Activated CD4-positive, alpha-beta memory T cell treated with anti-CD3 and anti-CD28 coated beads, Interleukin-2, amount 10 ng/mL, durations not matched to agents 7 days and 5 days (primary cell): ENCODE data around the gene ZNF236. TPM values are rescaled to one million over a fixed set of nuclear protein-coding genes. Genes with fewer than 3 reads are reported as not detected.

Source experiments
- CTCF ChIA-PET: fragments of 350-600 bp; sonication (Branson Sonifier 250); formaldehyde crosslinking; loops from one replicate; lab custom pipeline; 2021; ENCODE audit warnings: antibody characterized with exemption, inconsistent platforms; lab: Charles Lee
- POLR2A ChIA-PET: fragments of 350-600 bp; sonication (Branson Sonifier 250); formaldehyde crosslinking; loops from one replicate; lab custom pipeline; 2021; ENCODE audit warnings: antibody characterized with exemption; lab: Charles Lee
- DNase-seq: peaks from one replicate; pipeline ENCODE4 v3.0.0-alpha.2; 2020
- H3K27ac Mint-ChIP-seq: one replicate; pipeline ENCODE4 v1.8.0; 2021; ENCODE audit warnings: mild to moderate bottlenecking, mixed read lengths
- H3K27me3 Mint-ChIP-seq: one replicate; pipeline ENCODE4 v1.8.0; 2021; ENCODE audit warnings: mixed read lengths
- H3K36me3 Mint-ChIP-seq: one replicate; pipeline ENCODE4 v1.8.0; 2021; ENCODE audit warnings: low read depth, mixed read lengths
- H3K4me1 Mint-ChIP-seq: one replicate; pipeline ENCODE4 v1.8.0; 2021; ENCODE audit warnings: mixed read lengths
- H3K4me3 Mint-ChIP-seq: one replicate; pipeline ENCODE4 v1.8.0; 2021; ENCODE audit warnings: mild to moderate bottlenecking, mixed read lengths
- H3K9me3 Mint-ChIP-seq: one replicate; pipeline ENCODE4 v1.8.0; 2021; ENCODE audit warnings: mixed read lengths
- total RNA-seq, 2 experiments: library from RNA; stranded (reverse); gene quantifications; one replicate each; pipeline ENCODE4 v1.2.3, GENCODE V29; 2021

Gene ZNF236
- total RNA-seq, 2 experiments from 2014 or later = 17.9 to 20.2 TPM

DNA sequence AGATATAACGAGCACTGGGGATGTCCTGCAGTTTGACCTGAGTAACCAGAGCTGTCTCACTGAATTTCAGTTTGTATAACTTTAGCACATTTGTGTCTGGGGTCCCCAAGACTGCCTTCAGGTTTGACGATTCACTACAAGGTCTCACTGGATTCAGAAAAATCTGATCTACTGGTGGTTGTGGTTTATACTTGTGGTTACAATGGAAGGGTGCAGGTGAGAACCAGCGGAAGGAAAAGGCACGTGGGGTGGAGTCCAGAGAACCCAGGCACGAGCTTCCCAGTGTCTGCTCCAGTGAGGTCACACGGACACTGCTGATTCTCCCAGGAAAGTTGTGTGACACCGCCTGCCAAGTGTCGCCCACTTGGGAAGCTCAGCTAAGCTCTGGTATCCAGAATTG, 126.0 kb downstream of the ZNF236 start:
- no peaks in the 10 kb centered on the region for H3K27me3 Mint-ChIP-seq
- H3K4me3 Mint-ChIP-seq = no peak overlapping the region
- H3K9me3 Mint-ChIP-seq = no peaks in the 10 kb centered on the region
- CTCF ChIA-PET = interaction anchor here (1.1 to 1.2 kb wide), 2 partner anchors 35 to 147 kb away, joined by 3 read pairs; no protein-coding TSS in a partner anchor
- POLR2A ChIA-PET = interaction anchor here (1.3 kb wide), 1 partner anchor 14 kb away, joined by 4 read pairs; no protein-coding TSS in a partner anchor
- peaks cover 44% of the 10 kb centered on the region for H3K4me1 Mint-ChIP-seq
- no peak overlapping the region for H3K27ac Mint-ChIP-seq
- H3K36me3 Mint-ChIP-seq = peaks cover 67% of the 10 kb centered on the region
- DNase-seq = no peak

DNA sequence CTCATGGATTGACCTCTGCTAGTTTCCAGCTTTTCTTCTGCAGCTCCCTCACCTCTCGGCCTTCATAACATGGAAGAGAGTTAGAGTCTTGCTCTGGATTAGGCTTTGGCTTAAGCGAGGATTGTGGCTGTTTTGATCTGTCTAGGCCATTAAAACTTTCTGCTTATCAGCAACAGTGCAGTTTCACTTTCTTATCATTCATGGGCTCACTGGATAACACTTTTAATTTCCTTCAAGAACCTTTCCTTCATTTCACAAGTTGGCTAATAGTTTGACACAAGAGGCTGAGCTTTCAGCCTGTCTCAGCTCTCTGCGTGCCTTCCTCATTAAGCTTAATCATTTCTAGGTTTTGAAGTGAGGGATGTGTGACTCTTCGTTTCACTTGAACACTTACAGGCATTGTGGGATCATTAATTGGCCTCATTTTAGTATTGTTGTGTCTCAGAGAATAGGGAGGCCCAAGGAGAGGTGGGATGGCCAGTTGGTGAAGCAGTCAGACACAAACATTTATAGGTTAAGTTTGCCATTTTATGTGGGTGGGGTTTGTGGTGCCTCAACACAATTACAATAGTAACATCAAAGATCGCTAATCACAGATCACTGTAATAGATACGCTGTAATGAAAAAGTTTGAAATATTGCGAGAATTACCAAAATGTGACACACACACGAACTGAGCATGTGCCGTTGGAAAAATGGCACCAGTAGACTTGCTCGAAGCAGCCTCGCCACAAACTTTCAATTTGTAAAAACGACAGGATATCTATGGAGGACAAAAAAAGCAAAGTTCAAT, 129.3 kb downstream of the ZNF236 start:
- POLR2A ChIA-PET = no interaction called here
- H3K9me3 Mint-ChIP-seq = no peaks in the 10 kb centered on the region
- no peaks in the 10 kb centered on the region for H3K27me3 Mint-ChIP-seq
- H3K4me3 Mint-ChIP-seq = no peak overlapping the region
- H3K36me3 Mint-ChIP-seq = peaks cover 57% of the 10 kb centered on the region
- CTCF ChIA-PET = interaction anchor here (0.7 to 1.6 kb wide), 2 partner anchors 14 to 30 kb away, joined by 3 to 7 read pairs; no protein-coding TSS in a partner anchor
- peaks cover 36% of the 10 kb centered on the region for H3K4me1 Mint-ChIP-seq
- H3K27ac Mint-ChIP-seq = peak overlapping the region; percentile 12
- no peak for DNase-seq

DNA sequence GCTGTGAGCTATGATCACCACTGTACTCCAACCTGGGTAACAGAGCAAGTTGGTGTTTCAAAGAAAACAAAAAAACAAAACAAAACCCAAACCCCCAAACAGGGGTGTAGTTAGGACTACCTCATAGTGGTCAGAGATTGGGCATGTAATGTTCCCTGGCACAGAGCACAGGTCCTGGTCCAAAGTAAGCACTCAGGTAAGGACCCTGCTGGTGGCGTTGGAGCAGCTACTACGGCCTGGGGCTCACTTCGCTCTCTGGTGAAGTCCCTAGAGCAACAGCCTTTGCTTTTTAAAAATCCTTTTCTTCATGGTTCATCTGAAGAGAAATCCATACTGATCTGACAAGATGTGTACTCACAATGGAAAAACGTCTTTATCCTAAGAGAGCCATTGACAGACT, 130.4 kb downstream of the ZNF236 start:
- Mint-ChIP-seq H3K4me1 (peaks cover 35% of the 10 kb centered on the region), H3K4me3 (no peak overlapping the region), H3K27ac (no peak overlapping the region), H3K9me3 (no peaks in the 10 kb centered on the region), H3K27me3 (no peaks in the 10 kb centered on the region), H3K36me3 (peaks cover 56% of the 10 kb centered on the region)
- CTCF ChIA-PET = no interaction called here
- POLR2A ChIA-PET = no interaction called here
- DNase-seq = no peak

DNA sequence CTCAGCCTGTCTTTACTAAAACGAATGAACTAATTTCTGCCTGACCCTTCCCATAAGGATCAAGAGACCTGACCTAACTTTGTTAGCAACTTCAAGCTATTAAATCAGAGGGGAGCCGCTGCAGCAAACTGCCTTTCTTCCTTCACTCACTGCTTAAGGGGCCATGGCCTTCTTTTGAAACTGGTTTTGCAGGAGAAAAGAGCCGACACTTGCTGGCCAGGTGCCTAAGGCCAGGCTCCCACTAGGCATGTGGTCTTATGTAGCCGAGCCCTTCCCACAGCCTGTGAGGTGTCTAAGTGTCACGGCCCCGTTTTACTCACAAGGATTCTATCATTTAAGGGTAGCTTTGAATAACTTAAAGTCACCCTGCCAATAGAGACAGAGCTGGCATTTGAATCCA, 130.8 kb downstream of the ZNF236 start:
- H3K9me3 Mint-ChIP-seq = no peaks in the 10 kb centered on the region
- H3K27ac Mint-ChIP-seq = no peak overlapping the region
- no peak overlapping the region for H3K4me3 Mint-ChIP-seq
- peaks cover 31% of the 10 kb centered on the region for H3K4me1 Mint-ChIP-seq
- no peak for DNase-seq
- ChIA-PET CTCF (no interaction called here), POLR2A (no interaction called here)
- H3K36me3 Mint-ChIP-seq = peaks cover 59% of the 10 kb centered on the region
- no peaks in the 10 kb centered on the region for H3K27me3 Mint-ChIP-seq

DNA sequence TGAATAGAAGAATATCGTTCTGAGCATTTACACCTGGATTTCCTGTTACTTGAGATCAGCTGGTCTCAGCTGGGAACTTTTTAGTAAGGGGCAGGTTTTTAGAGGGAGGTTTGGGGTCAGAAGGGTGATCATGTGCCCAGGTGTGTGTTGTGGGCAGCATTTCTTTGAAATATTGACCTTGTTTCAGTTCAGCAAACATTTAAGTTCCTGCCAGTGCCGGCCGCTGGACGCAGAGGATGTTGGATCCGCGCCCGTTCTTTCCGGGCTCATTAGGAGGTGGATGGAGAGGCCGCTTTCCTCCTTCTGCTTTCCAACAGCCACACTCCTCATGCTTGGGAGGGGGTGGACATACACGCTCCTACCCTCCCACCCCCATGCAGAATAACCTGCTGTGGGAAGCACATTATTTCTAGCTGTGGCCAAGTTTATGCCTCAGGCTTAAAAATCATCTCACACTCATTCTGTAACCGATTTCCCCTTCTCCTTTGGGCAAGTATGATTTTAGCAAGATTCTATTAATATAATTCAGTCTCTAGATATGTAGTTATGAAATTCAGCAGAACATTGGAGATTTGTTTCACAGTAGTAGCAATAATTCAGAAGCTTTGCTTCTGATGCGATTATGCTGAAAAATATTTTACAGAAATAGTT, 131.4 kb downstream of the ZNF236 start:
- POLR2A ChIA-PET = interaction anchor here (0.6 kb wide), 1 partner anchor 51 kb away, joined by 3 read pairs; no protein-coding TSS in a partner anchor
- H3K4me1 Mint-ChIP-seq = peaks cover 26% of the 10 kb centered on the region
- H3K27me3 Mint-ChIP-seq = no peaks in the 10 kb centered on the region
- H3K27ac Mint-ChIP-seq = no peak overlapping the region
- peaks cover 57% of the 10 kb centered on the region for H3K36me3 Mint-ChIP-seq
- CTCF ChIA-PET = no interaction called here
- H3K4me3 Mint-ChIP-seq = no peak overlapping the region
- no peaks in the 10 kb centered on the region for H3K9me3 Mint-ChIP-seq
- DNase-seq = no peak

DNA sequence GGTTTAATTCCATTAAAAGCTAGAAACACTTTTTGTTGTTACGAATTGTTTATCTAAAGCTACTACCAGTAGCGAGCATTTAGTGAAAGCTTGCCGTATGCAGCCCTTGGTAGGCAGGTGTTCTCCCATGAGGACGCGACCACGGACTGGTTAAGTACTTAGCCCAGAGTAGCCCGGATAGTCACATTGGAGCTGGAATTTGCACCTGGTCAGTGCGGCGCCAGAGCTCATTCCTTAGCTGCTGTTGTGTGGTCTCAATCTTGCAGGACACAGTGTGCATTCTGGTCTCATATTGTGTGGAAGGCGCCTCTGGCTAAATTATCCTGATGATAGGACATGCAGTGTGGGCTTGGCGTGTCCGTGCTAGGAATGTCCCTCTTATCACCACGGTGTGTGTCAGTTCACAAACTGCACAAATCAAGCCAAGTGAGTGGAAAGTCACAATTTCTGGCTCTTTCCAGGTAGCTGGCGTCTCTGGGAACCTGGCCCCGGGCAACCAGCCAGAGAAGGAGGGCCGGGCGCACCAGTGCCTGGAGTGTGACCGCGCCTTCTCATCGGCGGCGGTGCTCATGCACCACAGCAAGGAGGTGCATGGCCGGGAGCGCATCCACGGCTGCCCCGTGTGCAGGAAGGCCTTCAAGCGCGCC, 133.3 kb downstream of the ZNF236 start:
- no peak overlapping the region for H3K4me3 Mint-ChIP-seq
- H3K9me3 Mint-ChIP-seq = no peaks in the 10 kb centered on the region
- ChIA-PET POLR2A (no interaction called here), CTCF (no interaction called here)
- H3K27me3 Mint-ChIP-seq = no peaks in the 10 kb centered on the region
- no peak overlapping the region for H3K27ac Mint-ChIP-seq
- peaks cover 62% of the 10 kb centered on the region for H3K36me3 Mint-ChIP-seq
- DNase-seq = no peak
- H3K4me1 Mint-ChIP-seq = peaks cover 15% of the 10 kb centered on the region

DNA sequence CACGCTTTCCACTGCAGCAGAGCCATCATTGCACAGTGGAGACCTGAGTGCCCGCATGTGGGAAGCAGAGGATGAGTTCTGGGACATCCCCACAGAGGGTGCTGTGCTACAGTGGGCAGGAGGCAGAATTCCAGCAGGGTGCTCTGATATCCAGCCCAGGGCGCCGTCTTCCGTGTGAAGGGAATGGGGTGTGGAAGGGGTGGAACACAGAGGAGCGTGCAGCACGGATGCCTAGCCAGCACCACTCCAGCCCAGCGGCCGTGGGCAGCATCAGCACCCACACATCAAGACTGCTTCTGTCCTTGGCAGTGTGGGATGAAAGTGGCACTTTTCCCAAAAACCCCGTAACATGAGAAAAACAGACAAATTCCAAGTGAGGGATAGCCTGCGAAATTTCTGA, 134.3 kb downstream of the ZNF236 start:
- peaks cover 61% of the 10 kb centered on the region for H3K36me3 Mint-ChIP-seq
- H3K4me3 Mint-ChIP-seq = no peak overlapping the region
- POLR2A ChIA-PET = no interaction called here
- H3K9me3 Mint-ChIP-seq = no peaks in the 10 kb centered on the region
- no peak overlapping the region for H3K27ac Mint-ChIP-seq
- peaks cover 8% of the 10 kb centered on the region for H3K4me1 Mint-ChIP-seq
- no peak for DNase-seq
- no peaks in the 10 kb centered on the region for H3K27me3 Mint-ChIP-seq
- CTCF ChIA-PET = no interaction called here

DNA sequence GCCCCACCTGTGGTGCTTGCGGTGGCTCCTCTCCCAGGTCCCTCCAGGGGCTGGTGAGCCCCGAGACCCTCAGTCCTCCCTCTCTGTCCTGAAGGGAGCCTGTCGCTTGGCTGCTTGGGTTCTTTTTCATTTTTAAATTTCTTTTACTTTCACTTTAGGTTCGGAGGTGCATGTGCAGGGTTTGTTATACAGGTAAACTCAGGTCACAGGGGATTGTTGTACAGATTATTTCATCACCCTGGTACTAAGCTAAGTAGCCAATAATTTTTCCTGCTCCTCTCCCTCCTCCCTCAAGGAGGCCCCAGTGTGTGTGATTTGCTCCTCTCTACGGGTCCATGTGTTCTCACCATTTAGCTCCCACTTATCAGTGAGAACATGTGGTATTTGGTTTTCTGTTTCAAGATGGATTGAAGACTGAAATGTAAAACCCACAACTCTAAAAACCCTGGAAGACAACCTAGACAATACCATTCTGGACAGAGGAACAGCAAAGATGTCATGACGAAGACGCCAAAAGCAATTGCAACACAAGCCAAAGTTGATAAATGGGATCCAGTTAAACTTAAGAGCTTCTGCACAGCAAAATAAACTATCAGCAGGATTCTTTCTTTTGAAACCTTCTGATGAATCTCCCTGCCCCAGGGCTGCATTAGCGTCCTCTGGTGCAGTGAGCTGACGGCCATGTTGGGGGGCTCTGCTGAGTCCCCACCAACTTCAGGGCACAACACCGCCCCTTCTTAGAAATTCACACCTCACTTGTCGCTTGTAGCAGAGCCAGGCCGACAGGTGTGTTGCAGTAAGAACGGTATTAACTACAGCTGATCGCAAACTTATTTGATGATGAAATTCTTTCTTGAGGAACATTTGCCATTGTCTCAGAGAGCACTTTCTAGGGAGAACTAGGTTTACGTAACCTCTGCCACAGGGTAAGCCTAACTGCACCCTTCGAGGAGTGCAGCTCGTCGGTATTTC, 135.3 kb downstream of the ZNF236 start:
- no peak for DNase-seq
- Mint-ChIP-seq H3K36me3 (peaks cover 64% of the 10 kb centered on the region), H3K9me3 (no peaks in the 10 kb centered on the region), H3K4me3 (no peak overlapping the region), H3K4me1 (peaks cover 8% of the 10 kb centered on the region), H3K27me3 (no peaks in the 10 kb centered on the region), H3K27ac (no peak overlapping the region)
- ChIA-PET CTCF (no interaction called here), POLR2A (interaction anchor here (1.0 kb wide), 1 partner anchor 105 kb away, joined by 3 read pairs; no protein-coding TSS in a partner anchor)

DNA sequence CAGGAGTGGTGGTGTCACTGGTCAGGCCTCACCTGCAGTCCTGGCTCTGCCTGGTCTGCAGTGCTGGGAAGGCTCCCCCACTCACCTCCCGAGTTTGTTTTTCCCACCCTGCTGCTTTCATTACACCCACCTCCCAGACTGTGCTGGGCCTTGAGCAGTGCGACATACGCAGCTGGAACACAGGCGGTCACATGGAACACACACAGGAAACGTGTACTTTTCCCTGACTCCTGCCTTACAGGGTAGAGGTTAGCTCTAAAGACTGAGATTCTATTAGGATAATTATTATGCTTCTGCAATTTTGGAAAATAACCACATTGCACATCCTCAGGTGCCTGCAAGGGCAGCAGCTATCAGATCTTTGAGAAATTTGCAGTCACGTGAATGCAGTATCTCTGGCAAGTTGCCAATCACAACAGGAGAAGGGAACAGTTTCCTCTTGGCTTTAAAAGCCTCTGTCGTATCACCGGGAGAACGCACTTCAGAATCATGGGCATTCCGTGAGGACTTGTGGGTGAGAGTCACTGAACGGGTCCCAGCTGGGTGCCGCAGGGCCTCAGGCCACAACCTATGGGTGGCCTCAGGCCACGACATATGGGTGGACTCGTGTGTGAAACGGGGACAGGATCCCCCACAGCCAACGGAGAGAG, 136.5 kb downstream of the ZNF236 start:
- Mint-ChIP-seq H3K4me3 (no peak overlapping the region), H3K9me3 (no peaks in the 10 kb centered on the region), H3K4me1 (peaks cover 20% of the 10 kb centered on the region), H3K27ac (no peak overlapping the region), H3K36me3 (peaks cover 68% of the 10 kb centered on the region), H3K27me3 (no peaks in the 10 kb centered on the region)
- no peak for DNase-seq
- CTCF ChIA-PET = interaction anchor here (1.2 kb wide), 1 partner anchor 36 kb away, joined by 3 read pairs; no protein-coding TSS in a partner anchor
- POLR2A ChIA-PET = no interaction called here

DNA sequence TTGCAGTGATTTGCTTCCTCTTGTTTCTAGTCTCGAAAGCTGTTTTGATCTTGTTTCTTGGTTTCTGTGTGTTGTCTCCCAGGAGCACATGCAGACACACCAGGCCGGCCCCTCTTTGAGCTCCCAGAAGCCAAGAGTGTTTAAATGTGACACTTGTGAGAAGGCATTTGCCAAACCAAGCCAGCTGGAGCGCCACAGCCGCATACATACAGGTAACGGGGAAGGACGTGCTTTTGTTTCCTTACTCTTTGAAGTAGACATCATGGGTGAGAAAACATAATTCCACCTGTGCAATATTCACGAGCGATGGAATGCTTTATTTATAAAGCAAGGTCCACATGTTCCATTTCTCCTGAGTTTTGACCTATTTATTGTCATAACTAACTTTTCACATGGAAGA, 137.2 kb downstream of the ZNF236 start:
- H3K27me3 Mint-ChIP-seq = no peaks in the 10 kb centered on the region
- peaks cover 72% of the 10 kb centered on the region for H3K36me3 Mint-ChIP-seq

DNA sequence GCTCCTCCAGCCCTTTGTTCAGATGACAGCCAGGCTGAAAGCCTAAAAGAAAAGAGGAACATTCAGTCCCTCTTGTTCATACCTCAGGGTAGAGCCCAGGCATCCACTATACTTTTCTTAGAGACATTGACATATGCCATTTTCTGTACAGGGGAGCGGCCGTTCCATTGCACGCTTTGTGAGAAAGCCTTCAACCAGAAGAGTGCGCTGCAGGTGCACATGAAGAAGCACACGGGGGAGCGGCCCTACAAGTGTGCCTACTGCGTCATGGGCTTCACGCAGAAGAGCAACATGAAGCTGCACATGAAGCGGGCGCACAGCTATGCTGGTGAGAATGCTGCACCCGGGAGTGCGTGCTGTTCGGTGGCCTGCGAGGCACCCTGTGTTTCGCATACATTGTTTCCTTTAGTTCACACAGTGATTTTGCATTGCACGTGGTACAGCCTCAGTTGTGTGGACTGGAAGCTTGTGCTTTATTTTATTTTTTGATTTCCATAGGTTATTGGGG, 138.2 kb downstream of the ZNF236 start:
- H3K4me3 Mint-ChIP-seq = no peak overlapping the region
- POLR2A ChIA-PET = no interaction called here
- H3K27ac Mint-ChIP-seq = no peak overlapping the region
- no peak for DNase-seq
- H3K36me3 Mint-ChIP-seq = peaks cover 72% of the 10 kb centered on the region
- CTCF ChIA-PET = no interaction called here
- no peaks in the 10 kb centered on the region for H3K27me3 Mint-ChIP-seq
- peaks cover 35% of the 10 kb centered on the region for H3K4me1 Mint-ChIP-seq
- H3K9me3 Mint-ChIP-seq = no peaks in the 10 kb centered on the region

More for the DNA sequence above, 137.2 kb downstream of the ZNF236 start:
- ChIA-PET CTCF (interaction anchor here (1.2 kb wide), 1 partner anchor 37 kb away, joined by 3 read pairs; no protein-coding TSS in a partner anchor), POLR2A (no interaction called here)
- peaks cover 28% of the 10 kb centered on the region for H3K4me1 Mint-ChIP-seq
- H3K27ac Mint-ChIP-seq = no peak overlapping the region
- H3K9me3 Mint-ChIP-seq = no peaks in the 10 kb centered on the region
- DNase-seq = no peak
- H3K4me3 Mint-ChIP-seq = no peak overlapping the region
